NOMO-1 treated with DMSO at 0.1 percent for 48 hours (cell line): ENCODE data around the gene FUT8.

ENCODE experiments used
- DNase-seq: peaks from one replicate; lab custom pipeline; 2025; ENCODE audit not compliant: unreplicated experiment; lab: John Stamatoyannopoulos, UW

The FUT8 gene

DNA sequence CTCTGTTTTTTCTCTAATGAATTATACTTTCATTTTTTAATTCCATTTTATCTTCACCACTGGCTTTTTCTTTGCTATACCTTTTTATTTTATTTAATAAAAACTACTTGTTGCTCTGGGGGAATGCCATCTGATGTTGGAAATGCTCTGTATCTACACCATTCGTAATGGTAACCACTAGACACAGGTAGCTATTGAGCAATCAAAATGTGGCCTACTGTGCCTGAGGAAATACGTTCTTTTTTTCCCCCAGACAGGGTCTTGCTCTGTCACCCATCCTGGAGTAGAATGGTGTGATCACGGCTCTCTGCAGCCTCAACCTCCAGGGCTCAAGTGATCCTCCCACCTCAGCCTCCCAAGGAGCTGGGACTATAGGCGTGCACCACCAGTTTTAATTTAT, 140.2 kb downstream of the FUT8 start:
- DNase-seq = no peak

DNA sequence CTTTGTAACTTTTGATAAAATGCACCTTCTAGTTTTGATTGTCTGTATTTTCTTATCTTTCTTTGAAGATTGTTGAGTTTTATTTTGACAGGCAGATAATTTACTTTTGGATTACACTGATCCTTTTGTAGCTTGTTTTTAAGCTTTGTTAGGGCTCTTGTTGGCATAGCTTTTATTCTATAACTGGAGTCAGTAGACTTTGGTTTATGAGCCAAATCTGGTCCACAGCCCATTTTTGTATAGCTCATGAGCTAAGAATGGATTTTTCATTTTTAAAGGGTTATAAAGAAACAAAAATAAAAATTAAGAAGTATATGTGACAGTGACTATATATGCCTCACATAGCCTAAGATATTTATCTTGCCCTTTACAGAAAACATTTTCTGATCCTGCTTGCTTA, 142.3 kb downstream of the FUT8 start:
- DNase-seq = no peak

DNA sequence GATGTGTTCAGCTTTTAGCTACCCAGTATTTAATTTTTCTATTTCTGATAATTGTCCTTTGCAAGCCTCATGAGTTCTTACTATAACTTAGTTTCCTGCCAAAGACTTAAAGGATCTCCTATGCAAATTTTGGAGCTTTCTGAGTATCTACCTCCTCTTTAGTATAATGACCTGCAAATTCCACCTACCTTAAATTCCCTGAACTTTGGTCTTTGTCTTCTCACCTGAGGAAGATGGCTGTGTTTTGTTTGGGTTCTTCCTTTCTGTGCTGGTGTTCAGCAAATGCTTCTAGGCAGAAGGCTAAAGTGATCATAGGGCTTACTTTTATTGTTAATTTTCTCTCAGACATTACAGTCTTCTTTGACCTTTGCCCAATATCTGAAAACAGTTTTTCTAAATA, 142.8 kb downstream of the FUT8 start:
- no peak for DNase-seq

DNA sequence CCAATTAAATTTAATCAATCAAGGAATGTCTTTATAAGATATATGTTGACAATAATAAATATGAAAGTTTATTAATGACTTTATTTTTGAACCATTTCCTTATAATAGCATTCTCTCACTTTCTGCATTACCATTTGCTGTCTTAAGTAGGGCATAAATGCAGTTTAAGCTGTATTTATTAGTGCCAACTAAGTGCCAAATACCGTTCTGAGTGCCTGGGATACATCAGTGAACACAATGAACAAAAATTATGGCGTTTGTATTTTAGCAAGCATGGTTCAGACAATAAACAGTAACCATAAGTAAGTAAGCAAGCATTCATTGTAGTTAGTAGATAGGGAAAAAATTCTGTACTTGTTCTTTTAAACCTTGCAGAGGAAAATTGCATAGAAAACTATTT, 145.8 kb downstream of the FUT8 start:
- no peak for DNase-seq

DNA sequence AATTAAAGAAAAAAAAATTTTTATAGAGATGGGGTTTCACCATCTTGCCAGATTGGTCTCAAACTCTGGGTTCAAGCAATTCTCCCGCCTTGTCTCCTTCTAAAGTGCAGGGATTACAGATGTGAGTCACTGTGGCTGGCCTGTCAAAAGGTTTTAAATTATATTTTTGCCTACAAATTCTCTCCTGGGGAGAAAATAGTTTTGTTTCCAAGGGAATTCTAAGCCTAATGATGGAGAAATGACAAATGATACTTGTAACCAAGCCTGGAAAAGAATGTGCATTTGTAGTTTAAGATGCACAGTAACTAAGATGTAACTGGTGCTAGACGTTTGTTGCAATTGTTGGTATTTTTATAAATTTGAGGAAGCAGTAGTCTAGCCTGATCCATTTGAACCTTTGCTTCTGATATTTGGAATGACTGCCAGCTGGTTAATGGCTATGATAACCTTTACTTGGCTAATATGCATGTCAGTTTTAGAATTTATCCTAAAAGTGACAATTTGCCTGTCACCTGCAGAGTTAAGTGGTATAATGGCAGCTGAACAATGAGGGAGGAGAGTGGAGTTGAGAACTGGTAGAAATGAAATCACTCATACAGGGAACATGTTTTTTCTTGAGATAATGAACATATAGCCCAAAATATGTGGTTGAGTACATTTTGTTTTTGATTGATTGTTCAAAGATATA, 148.0 kb downstream of the FUT8 start:
- DNase-seq = no peak

DNA sequence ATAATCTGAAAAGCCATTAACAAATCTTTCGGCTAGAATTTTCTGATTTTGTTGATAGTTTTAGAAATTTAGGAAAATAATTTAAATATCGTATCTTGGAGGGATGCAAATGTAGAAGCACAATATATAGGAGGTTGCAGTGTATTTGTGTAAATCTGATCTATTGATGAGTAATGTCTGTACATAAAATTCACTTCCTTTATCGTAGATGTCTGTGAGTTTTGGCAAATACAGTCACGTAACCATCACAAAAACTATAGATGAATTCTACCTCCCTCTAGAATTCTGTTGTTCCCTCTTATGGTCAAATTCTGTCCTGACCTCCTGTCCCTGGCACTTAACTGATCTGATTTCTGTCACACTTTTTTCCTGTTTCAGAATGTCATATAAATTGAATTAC, 151.8 kb downstream of the FUT8 start:
- no peak for DNase-seq

DNA sequence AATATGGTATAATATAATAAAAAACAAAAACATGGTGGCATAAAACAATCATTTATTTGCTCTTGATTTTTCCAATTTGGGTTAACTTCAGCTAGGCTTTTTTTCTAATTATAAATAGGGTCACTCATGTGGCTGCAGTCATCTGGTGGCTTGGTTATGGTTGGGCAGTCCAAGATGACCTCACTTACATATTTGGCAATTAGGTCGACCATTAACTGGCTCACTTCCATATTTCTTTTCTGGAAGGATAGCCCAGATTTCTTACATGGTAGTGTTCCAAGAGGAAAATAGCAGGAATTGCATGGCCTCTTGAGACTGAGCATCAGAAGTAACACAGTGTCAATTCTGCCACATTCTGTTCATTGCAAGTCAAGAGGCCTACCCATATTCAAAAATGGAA, 153.4 kb downstream of the FUT8 start:
- no peak for DNase-seq

DNA sequence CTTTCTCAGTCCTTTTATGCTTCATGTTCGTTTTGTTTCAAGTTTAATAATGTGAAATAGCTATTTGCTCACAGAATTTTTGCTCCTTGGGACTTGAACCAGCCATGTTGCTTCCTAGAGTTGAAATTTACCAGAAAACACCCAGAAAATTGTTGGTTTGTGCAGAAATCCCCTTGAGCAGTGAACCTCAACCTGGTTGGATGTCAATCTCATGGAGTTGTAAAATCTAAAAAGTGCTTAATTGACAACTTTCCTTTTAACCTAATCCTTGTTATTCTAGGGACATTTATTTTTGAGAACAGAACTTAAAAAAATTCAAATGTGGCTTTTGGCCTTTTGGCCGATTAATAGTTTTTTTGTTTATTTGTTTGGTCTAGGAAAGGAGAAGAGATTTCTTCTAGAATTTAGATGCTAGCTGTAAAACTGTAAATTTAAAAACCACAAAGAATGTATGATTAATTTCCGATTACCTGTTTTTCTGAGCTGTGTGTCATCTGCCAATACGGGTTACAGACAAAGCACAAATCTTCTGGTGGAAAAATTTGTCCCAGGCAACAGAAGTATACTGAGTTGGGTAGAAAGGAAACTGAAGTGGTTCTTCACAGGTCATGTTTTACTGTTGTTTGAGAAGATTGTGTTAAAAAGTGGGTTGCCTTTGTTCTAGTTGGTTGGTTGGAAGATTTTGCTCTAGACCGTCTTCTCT, 154.4 kb downstream of the FUT8 start:
- DNase-seq = no peak

DNA sequence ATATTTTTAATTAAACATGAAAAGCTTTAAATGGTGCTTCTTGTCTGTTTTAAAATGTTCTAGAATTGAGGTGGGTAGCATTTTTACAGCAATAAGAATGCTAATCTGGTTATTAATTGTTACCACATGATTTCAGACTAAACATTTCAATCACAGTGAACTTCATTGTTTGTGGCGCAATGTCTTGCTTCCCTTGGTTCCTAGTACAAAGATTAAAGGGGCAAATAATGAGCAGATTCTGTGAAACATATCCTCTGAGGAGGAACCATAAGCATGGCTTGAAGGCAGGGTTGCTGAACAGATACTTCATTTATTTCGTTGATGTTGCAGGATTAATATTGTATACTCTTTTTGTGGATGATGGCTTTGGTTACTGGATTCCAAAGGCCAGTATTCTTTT, 162.1 kb downstream of the FUT8 start:
- no peak for DNase-seq

DNA sequence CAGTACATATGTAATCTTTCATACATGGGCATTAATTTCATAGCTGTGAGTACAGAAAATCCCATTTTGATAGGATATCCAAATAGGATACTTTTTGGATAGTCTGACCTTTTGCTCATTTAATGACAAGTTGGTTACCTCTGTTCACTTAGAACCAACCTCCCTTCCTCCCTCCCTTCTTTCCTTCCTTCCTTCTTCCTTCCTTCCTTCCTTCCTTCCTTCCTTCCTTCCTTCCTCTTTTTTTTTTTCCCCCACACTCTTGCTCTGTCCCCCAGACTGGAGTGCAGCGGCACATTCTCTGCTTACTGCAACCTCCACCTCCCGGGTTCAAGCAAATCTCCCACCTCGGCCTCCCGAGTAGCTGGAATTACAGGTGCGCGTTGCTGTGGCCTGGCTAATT, 162.9 kb downstream of the FUT8 start:
- no peak for DNase-seq

DNA sequence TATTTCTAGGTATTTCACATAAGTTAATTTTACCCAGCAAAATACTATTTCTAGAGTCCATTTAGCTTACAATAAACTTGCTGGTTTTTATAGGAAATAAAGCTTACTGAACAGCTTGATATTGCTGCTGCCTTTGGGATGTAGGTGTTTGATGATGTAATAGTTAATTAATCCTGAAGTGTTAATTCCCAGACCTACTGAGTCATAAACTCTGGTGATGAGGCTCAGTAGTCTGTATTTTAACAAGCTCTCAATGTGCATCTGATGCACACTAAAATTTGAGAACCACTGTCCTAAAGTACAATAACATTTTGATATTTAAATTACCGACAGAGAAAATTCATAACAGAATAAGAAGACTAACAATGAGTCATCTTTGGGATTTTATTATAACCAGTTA, 168.4 kb downstream of the FUT8 start:
- DNase-seq = no peak

DNA sequence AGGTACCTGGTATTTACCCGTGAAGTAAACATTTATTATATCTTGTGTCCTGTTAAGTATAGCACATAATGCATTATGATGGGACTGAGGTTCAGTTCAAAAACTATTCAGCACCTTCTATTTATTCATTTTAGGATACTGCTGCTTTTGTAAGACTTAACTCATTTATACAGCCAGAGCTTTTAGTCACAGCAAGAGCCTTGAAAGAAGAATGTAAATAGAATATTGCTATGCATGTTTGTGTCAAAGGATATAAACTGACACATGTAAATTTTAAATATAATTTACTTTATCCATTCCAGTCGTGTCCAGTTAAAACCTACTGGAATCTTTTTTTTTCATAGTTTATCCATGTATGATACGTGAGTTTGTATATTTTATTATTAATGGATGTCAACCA, 168.8 kb downstream of the FUT8 start:
- no peak for DNase-seq

DNA sequence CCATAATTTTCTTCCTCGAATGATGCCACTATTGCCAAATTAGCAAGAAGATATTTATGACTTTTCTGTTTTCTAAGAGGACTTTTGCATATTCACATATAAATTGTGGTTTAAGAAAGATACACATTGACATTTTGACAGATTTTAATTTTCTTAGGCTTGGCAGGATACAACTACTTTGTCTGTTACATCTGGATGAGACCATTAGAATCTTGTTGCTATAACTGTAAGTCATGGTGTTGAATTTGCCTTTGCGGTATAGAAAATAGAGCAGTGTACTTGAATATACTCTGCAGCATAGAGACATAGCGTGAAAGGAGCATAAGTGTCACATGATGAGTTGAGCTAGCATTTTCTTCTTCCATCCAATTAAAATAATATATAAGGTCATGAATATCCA, 169.3 kb downstream of the FUT8 start:
- DNase-seq = no peak

DNA sequence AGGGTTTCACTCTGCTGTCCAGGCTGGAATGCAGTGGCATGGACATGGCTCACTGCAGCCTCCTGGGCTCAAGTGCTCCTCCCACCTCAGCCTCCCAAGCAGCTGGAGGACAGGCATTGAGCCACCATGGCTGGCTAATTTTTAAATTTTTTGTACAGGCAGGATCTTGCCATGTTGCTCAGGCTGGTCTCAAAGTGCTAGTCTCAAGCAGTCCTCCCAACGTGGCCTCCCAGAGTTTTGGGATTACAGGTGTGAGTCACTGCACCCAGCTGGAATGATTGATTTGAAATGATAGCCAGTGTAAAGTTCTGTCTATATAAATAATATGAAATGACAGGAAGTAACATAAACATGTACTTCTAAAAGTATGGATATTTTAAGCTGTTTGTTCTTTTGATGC, 172.7 kb downstream of the FUT8 start:
- DNase-seq = no peak

DNA sequence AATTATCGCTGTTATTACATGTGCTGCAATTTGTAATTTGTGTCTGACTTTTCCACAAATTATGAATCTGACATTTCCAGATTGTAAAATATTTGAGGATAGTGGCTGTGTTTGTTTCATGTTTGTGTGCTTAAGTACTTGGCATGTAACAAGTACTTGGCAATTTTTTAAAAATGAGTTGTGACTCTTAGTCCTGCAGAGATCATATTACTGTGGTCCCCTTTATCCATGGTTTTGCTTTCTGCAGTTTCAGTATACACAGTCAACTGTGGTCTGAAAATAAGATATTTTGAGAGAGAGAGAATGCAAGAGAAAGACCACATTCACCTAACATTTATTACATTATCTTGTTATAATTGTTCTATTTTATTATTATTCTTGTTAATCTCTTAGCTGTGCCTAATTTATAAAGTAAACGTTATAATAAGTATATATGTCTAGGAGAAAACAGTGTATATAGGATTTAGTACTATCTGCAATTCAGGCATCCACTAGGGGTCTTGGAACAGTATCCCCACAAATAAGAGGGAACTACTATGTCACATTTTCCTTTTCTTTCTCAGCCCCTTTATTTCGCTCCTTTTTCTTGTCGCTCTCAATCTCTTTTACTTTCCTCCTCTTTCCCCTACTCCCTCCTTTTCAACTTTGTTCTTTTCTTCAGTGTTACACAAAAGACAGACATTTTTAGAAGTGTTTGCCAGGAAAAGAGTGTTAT, 176.1 kb downstream of the FUT8 start:
- DNase-seq = no peak

DNA sequence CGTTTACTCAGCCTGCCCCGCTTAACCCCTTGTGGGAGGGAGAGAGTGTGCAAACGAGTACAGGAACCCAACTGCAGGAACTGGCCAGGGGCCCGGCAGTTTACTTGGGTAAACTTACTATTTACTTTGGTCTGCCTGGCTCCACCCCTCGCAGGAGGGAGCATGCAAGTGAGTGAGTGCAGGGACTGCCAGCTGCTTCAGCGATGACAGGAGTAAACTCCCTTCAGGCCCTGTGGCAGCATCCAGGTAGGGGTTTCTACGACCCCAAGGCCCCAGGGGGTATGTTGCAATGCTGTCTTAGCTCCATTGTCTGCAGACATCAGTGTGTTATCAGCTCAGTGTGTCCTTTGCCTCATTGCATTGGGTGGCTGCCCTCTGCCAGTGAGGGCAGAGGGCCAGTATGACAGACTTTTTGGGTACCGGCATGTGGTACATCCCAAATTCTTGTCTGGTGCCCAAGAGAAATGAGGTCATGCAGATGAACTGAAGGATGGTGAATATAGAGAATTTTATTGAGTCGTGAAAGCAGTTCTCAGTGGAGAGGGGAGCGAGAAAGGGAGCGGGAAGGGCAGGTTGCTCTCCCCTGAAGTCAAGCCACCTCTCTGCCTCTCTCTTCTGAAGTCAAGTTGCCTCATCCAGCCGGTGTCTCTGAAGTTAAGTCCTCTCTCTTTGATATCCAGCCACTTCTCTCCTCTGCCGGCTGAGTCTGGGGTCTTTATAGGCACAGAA, 181.8 kb downstream of the FUT8 start:
- no peak for DNase-seq

DNA sequence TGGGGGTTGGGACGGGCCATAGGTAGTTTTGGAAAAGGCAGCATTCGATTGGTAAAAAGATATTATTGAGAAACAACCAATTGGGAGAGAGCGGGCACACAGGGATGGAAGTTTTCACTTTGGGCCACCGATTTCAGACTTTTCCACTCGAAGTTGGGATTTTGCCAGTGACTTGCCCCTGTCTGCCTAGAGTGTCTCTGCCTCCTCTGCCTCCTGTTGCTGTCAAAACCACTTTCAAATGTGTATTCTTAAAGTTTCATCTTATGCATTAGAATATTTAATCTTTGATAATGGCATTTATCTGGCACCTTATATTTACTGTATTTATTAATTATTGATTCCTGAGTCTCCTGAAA, 182.3 kb downstream of the FUT8 start:
- no peak for DNase-seq

DNA sequence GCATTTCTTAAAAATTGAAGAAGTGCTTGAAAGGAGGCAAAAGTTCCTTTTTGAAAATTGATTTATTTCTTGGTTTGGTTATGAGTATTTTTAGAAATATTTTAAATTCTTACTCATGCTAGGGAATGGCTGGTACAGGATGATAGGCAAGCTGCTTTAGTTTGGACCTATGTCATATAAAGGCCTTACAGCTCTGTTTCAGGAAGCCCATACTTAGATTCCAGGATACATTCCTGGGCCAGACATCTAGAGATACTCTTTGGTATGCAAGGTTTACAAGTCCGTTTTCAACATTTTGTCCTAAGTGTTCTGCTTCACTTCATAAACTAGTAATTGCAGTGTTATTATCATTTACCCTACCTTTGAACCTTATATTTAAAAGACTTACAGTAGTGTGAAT, 186.8 kb downstream of the FUT8 start:
- no peak for DNase-seq

DNA sequence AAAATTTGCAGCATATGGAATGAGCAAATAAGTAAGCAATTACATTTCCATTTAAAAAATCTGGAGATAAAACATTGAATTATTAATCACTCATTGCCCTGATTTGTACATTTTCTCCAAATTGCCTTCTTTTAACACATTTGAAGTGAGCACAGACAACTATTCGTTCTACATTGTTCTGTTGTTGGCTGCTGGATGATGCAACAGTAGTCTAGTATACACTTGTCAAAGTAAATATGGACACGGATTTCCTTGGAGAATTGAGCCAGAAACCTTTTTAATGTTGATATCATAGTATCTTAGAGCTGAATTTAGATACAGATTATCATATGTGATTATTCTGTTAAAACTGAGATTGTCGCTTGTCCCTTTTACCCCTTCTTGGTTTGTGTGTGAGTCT, 188.2 kb downstream of the FUT8 start:
- no peak for DNase-seq

DNA sequence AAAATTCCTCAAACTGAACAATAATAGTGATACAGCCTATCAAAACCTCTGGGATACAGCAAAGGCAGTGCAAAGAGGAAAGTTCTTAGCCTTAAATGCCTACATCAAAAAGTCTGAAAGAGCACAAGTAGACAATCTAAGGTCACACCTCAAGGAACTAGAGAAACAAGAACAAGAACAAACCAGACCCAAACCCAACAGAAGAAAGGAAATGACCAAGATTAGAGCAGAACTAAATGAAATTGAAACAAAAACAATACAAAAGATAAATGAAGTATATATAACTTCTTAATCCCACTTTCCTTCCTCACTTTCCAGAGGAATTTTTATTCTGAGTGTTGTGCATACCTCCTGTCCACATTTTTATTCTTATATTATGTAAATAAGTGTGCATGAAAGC, 192.0 kb downstream of the FUT8 start:
- DNase-seq = no peak

DNA sequence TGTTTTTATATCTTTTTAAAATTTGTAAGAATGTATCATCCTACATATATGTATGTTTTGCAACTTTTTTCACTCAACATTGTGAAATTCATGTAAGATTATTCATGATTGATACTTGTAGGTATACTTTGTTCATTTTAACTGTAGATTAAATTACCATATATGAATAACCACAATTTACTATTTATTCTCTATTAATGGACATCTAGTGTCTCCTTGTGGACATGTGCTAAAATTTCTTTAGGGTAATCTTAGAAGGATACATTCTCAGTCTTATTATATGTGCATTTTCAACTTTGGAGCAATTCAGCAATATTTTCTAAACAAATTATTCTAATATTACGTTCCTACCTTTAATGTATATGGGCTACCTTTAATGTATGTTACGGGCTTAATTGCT, 192.4 kb downstream of the FUT8 start:
- no peak for DNase-seq

DNA sequence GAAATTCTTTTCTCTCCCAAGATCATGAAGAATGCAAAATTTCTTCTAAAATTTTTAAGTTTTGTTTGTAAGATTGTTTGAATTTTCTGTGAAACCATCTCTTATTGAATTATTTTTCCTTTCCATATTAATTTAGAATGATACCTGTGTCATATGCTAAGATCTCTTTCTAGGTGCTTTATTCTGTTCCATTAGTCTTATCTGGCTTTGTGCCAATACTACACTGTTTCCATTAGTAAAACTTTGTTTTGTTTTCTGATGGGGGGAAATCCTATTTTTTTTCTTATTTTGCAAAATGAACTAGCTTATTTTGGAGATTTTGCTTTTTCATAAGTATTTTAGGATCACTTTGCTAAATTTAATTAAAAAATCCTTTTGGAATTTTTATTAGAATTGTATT, 193.9 kb downstream of the FUT8 start:
- no peak for DNase-seq
